HG03039 (cell line): ENCODE results near the gene VAPB.

Source experiments
- ATAC-seq: cut with Tn5 transposase; IDR thresholded peaks from one replicate; pipeline ENCODE4 v1.9.1; 2021; ENCODE audit warnings: mild to moderate bottlenecking, moderate library complexity; ENCODE audit not compliant: unreplicated experiment

Gene VAPB

DNA sequence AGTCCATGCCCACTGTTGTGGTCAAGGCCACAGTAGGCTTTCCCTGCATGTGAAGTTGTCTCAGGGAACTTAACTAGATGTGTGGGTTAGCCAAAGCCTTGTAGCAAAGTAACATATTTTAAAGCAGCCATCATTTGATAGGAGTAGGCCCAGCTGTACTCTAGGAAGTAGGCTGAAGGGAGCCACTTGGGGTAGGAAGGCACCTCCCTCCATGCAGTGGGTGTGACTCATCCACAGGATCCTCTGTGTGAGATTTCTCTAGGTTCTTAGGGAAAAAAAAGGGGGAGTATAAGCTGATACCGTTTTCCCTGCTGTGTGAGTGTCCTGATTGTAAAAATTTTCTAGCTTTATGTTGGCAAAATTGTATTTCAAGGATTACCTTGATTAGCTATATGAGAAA is 44.7 kb downstream of the VAPB start:
- no peak for ATAC-seq

DNA sequence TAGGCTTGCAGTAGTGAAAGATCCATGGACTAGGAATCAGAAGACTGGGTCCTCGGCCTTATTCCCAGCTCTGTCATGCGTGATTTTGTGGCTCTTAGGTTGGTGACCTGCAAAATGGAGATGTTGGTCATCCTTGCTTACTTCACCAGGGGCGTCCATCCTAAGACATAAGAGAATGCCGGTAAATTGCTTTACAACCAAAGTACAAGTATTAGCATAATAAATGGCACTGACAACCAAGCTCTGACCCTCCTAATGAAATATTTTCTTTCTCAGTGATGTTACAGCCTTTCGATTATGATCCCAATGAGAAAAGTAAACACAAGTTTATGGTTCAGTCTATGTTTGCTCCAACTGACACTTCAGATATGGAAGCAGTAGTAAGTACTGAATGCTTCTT is 45.3 kb downstream of the VAPB start:
- no peak for ATAC-seq

DNA sequence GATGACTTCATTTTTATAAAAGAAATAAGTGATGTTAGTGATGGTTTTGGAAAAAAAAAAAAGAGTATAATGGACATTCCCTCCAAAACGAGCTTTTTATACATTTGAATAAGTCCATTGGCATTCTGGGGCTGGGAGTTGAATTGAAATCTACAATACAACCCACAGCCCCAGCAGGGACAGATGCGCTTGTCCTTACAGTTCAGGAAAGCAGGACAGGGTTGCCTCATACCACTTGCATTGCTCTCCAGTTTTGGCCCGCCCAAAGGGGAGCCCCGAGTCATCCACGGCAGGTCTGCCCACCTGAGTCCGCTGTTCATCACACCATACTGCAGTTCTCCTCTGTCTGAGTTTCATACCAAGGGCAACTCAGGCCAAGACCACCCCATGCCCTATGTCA is 46.2 kb downstream of the VAPB start:
- ATAC-seq = no peak

DNA sequence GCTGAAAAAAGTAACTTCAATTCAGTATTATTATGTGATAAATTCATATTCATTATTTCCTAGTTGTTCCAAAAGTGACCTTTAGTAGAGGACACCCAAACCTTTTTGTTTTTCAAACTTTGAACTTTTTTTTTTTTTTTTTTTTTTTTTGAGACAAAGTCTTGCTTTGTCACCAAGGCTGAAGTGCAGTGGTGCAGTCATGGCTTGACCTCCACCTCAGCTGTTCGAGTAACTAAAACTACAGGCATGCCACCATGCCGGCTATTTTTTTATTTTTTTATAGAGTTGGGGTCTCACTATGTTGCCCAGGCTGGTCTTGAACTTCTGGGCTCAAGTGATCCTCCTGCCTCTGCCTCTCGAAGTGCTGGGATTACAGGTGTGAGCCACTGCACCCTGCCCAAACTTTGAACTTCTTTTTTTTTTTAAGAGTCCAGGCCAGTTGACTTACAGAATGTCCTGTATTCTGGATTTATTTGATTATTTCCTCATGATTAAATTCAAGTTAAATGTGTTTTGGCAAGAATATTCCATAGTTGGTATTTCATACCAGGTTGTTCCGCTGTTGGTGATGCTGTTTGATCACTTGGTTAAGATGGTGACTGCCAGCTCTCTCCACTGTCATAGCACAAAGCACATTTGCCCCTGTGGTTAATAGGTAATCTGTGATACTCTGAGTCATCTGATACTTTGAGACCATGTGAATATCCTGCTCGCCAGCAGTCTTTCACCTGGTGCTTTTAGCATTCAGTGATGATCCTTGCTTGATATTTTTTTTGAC is 48.0 kb downstream of the VAPB start:
- no peak for ATAC-seq

DNA sequence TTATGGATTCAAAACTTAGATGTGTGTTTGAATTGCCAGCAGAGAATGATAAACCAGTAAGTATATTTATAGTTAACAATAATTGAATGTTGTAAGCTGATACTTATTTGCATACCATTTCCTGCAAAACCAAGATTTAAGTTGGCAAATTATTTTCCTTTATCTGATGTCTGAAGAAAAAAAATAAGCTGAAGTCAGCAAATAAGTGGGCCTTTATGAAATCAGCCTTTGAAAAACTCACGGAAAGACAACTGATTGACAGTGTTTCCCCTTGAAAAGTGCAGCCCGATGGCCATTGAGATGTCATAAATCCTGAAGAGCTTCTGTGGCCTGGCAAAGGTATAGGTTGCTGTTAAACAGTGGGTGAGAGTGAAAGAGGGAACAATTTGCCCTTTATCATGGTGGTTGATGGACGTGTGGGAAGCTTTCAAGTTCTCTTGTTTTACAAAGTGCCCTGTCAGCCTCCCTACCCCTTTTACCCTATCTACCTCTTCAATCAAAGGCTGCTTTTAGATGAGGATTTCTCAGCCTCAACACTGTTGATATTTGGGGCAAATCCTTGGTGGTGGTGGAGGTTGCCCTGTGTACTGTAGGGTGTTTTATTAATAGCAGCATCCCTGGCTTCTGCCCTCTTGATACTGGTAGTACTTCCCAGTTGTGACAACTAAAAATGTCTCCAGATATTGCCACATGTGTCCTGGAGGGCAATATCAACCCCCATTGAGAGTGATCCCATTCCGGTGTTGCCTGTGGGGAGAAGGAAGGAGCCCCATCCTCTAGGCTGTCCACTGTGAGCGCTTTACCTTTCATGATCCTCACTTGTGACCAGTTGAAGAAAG is 50.2 kb downstream of the VAPB start:
- ATAC-seq = no peak

DNA sequence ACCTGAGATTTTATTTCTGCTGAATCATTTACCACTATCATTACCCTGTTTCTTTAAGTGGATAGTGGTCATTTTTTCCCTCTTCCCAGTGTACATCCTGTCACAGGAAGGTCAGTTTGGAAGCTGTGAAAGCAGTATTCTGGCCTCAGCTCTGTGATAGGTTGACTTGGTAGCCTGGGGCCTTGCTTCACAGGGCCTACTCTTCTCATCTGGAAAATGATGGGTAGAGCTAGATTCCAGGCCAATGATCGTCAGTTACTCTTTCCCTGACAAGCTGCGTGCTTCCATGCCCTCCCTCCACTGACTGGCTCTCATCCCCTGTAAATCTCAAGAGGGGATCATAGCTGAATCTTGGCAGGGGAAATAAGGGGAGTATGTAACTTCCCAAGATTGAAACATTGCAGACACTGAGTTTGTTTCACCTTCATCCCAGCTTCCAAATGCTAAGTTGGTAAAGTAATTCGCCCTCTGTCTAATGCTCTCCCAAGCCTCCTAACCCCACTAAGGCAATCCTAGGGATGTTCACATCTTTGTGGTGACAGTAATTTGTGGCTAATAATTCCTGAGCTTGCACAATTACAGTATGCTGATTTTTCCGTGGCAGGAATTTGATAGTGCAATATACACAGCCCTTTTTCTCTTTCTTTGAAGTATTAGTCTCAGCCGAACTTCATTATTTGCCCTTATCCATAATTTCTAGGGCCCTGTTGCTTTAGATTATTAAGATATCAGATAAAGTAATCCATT is 51.2 kb downstream of the VAPB start:
- ATAC-seq = no peak

DNA sequence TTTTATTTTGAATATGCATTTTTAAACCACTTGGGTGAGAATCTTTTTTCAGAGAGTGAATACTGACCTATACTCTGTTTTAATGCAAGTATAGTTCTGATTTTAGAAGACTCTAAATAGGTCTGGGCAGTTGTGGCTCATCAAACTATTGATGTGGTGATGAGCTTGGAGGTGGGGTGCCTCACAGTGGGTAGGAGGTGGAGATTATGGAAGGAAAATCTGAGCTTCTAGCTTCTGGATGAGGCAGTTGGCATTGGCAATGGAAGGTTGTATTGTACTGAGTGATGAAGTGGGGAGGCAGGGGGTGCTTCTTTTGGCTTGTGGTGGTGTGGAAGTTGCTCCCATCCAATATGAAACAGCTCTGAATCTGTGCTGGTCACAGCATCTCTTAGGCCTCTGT is 52.7 kb downstream of the VAPB start:
- ATAC-seq = no peak

DNA sequence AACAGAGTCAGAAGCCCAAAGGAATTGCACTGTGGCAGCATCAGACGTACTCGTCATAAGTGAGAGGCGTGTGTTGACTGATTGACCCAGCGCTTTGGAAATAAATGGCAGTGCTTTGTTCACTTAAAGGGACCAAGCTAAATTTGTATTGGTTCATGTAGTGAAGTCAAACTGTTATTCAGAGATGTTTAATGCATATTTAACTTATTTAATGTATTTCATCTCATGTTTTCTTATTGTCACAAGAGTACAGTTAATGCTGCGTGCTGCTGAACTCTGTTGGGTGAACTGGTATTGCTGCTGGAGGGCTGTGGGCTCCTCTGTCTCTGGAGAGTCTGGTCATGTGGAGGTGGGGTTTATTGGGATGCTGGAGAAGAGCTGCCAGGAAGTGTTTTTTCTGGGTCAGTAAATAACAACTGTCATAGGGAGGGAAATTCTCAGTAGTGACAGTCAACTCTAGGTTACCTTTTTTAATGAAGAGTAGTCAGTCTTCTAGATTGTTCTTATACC is 55.8 kb downstream of the VAPB start:
- ATAC-seq = no peak

DNA sequence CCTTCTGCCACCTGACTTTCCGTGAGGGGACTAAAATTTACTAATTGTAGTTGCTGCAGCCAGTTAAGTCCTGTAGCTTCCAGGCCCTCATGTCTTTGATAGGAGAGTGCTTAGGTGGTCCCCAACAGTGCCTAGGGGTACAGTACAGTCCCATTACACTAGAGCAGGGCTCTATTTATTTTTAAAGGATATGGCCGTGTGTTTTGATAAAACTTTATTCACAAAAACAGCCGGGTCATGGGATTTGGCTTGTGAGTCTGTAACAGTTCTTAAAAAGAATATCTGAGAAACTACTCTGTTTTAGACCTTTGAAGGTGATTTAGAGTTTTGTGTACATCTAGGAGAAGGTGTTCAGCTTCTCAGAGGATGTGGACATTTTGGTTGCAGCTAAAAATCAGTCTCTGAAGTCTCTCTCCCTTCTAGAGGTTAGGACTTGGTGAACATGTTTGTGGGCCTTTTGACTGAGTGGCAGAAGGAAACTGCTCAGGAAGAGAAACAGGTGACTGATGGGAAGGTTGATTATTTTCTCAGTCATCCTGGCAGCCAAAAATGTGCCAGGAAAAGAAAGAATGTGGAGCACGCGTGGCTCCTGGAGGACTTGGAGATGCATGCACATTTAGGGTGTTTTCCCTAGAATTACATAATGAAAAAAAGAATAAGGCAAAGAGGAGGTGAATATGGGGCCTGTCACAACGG is 57.4 kb downstream of the VAPB start:
- no peak for ATAC-seq

DNA sequence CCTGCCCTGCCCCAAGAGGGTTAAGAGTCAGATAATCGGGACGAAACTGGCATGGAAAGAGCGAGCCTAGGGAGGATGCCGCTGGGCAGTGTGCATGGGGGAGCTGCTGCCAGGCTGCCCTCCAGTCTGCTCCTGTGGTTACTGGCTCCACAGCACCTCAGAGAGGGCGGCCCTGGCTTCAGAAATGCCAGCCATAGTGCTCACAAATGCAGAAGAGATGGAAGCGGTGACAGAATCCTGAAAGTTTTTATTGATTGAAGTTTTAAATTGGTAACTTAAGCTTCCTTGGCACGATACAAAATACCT is 57.9 kb downstream of the VAPB start:
- no peak for ATAC-seq

DNA sequence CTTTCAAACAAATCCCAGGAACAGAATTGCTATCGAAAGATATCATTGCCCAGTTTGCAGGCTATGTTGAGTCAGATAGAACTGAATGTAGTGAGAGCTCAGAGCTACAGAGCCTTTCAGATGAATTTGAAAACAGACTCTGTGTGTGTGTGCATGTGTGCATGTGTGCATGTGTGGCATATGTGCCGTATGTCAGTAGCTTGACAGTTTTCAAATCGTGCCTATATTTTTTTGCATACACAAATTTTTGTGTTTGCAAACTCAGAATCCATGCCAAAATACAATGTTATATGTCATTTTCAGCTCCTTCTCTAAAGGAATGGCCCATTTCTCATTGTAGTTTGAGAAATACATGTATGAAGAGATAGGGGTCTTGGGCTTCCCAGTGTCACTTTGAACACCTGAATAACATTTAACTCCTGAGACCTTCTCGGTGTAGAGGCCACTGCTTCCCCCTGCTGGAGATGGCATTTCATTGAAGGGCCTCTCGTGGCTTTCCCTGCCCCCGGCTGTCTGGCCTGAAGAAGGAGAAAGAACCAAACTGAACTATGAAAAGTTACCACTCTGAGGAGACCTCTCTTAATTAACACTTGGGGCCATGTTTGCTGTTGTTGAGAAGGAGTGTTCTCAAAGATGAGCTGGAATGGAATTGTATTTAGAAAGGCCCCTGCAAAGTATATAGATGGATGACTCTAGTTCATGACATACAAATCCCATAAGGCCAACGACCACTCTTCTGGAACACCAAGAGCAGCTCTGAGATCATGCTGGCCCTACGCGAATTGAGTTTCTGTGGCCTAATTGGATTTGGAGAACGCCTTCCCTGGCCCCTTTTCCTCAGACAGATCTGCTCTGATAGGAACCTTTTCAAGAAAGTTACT is 58.7 kb downstream of the VAPB start:
- no peak for ATAC-seq

DNA sequence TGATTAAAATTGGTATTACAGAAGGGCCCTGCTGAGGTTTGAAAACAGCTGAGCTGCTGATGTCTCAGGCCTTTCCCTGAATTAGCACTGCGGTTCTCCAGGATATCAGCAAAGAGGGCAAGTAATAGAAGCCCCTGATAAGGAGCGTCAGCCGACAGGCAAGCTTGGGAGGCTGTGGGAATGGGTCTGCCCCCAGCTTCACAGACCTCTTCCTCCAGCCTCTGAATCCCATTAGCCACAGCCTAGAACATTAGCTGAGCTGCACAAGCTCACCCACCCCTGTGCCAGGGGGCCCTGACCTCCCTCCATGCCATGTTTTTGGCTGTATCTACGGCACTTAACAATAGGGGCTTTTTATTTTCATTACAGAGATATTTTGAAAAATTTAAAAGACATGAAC is 59.9 kb downstream of the VAPB start:
- no peak for ATAC-seq

DNA sequence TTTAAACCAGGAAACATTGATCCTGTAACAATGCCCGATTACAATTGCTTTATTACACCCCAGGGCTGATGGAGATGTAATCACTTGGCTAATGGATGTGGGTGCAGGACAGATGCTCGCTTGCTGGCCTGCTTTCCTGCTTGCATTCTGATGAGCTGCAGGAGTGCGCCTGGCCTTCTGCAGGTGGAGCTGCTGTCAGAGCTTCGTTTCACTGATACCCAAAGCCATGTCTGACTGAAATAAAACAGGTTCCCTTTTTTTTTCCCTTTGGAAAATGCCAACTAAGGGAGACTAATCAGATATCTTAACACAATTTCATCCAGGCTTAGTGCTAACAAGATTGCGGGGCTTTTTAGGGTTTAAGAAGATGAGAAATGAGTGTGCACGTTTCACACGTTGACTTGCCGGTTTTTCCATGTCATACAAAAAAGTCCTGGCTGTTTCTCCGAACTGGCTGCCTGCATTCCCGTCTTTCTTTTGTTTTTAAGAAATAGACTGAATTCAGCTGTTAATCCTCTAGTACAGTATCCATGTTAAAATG is 60.7 kb downstream of the VAPB start:
- no peak for ATAC-seq

DNA sequence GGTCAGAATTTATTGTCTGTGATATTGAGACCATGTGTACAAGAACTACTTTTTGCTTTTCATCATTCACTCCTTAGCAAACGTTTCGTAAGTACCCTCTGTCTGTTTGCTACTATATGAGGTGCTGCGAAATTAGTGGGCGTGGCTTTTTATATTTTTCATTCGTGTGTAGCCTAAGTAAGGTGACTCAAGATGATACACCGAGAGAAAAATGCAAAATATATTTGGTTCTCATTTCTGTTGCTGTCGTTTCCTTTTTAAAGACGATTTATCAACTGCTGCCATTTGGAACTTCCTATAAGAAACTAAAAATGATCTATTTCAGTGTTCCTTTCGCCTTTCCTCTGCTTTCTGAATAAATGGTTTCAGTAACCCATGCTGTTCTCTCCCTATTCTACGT is 61.2 kb downstream of the VAPB start:
- ATAC-seq = no peak

DNA sequence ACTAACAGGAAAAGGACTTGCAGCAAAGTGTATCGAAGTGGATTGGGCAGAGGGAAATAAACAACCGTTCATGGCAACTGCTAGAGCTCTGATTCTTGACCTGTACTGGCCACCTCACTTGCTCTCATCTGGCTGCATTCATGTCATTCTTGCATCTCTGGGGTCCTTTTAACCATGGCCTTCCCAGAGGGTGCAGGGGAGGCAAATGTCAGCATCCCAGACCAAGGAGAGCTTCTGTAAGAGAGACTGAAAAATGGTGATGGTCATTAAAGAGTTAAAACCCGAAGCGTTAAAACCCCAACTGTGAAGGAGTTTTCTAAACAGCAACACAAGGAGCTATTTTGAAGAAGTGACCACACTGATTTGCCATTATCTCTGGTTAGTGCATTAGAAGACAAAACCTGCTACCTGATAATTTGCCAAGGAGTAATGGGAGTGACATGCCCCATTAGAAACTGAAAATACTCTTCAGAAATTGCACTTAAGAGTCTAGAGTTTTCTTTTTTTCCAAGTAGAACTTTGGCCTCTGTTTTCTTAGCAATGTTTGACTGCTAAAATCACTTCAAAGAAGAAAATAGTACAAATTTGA is 63.7 kb downstream of the VAPB start:
- ATAC-seq = no peak

DNA sequence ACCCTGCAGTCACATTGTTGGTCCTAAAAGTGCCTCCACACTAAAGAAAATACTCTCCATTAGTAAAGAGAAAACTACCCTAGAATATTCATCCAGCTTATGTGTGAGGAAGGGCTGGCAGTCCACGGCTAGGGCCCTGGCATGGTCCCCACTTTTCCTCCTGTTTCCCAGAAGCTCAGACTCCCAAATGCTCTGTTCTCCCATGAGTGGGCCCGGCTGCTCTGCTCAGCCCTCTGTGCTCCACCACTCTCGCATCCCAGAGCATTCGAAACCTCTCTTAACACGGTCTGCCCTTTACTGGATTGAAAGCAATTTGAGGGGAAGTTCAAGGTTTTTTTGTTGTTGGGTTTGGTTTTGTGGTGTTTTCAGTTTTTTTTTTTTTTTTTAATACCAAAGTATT is 64.4 kb downstream of the VAPB start:
- ATAC-seq = no peak

DNA sequence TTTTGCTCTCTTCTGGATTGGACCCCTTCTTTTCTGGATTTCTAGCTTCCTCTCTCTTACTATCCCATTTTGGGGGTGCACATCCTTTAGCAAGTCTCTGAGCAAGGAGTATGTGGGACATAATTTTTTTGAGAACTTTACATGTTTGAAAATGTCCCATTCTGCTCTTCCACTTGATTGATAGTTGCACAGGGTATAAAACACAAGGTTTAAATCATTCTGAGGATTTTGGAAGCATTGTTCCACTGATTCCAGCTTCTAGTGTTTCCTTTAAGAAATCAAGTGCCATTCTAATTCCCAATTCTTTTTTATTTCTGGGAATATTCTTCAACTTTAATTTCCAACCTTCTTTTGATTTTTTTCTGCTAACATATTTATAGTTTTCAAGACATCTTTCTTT is 65.4 kb downstream of the VAPB start:
- ATAC-seq = no peak

DNA sequence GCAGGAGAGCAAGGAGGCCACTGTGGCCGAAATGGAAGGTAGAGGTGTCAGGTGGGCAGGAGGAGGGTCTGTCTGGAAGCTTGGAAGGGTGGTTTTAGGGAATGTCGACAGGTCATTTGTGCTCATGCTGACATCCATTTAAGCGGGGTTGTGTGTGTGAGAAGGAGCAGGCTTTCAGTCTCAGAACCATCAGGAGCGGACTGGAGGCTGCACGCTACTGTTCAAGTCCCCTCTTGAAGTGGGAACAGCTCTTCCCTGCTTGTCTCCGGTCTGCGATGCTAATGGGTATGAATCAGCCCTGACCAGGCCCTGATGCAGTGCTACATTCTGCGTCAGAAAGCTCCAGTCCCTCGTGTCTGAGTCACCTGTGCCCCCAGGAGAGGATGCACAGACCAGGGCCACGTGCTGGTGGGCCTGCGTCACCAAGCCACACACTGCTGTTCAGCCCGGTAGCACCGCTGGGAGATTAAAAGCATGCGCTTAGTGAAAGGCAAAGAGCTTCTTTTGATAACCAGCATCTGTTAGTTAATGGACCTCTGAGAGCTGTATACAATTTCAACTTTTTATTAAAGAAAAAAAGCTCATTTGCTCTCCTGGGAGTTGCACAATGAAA is 68.2 kb downstream of the VAPB start:
- no peak for ATAC-seq
